ENCODE measurements around the gene MAML3.

MAML3 gene

GRCh38 chr4:140096921-140097320, 57.1 kb downstream of the MAML3 start:
- no peak for DNase-seq

GRCh38 chr4:140096483-140096861, 57.5 kb downstream of the MAML3 start:
- no peak for DNase-seq

DNA sequence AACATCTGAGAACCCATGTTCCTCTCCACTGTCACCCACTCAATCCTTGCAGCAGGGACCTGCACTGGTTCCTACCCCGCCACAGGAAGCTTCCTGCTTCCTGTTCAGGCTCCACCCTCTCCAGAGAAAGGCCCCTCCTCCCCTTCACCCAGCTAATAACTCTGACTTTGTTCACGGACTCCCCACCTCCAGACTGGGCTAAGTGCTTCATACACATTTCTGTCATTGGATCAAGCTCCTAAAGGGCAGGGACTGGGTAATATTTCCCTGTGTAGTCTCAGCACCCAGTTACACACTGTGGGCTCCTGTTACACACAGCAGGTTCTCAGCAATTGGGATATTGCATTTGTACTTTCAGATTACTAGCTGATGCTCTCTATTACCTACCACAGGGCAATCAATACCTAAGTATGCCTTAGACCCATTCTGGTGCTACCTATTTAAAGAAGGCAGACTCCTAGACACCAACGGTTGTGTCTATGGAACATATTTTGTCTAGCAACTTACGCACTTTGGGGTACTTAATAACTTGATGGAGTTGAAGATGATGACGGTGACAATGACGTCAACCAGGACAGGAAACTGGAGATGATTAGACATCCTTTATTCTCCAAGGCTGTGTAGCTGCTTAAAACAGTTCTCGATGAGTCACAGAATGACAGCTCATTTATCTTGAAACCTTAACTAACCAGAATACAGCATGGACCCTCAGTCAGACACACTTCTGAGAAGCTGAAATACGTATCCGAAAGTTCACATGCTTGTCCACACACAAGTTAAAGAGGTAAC, 58.1 kb downstream of the MAML3 start:
- no peak for DNase-seq

- no peak for DNase-seq
These were observed 59.3 kb downstream of the MAML3 start for GRCh38 chr4:140094438-140095420.

GRCh38 chr4:140092094-140092851, 61.7 kb downstream of the MAML3 start:
- DNase-seq = peak; percentile 58

DNA sequence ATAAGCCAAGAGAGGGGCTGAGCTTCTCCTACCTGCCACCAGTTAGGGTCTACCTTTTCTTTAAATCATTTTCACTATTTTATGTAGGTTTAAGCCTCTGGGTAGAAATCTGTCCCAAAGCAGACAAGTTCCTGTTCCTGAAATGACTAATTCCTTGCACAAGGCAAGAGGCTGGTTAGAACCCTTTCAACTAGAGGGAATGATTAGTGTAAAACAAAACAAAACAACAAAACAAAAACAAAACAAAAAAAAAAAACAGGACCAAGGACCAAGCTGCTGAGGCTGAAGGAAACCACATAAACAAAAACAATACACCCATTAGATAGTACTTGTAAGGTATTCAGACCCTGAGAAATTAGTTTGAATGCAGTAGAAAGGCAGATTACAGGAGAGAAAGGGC, 62.7 kb downstream of the MAML3 start:
- no peak for DNase-seq

- no peak for DNase-seq
These were observed 63.7 kb downstream of the MAML3 start for GRCh38 chr4:140090215-140090731.

- DNase-seq = no peak
These were observed 64.8 kb downstream of the MAML3 start for GRCh38 chr4:140089216-140089615.

GRCh38 chr4:140088323-140088967, 65.5 kb downstream of the MAML3 start:
- DNase-seq = no peak

GRCh38 chr4:140085881-140086280, 68.1 kb downstream of the MAML3 start:
- no peak for DNase-seq

DNA sequence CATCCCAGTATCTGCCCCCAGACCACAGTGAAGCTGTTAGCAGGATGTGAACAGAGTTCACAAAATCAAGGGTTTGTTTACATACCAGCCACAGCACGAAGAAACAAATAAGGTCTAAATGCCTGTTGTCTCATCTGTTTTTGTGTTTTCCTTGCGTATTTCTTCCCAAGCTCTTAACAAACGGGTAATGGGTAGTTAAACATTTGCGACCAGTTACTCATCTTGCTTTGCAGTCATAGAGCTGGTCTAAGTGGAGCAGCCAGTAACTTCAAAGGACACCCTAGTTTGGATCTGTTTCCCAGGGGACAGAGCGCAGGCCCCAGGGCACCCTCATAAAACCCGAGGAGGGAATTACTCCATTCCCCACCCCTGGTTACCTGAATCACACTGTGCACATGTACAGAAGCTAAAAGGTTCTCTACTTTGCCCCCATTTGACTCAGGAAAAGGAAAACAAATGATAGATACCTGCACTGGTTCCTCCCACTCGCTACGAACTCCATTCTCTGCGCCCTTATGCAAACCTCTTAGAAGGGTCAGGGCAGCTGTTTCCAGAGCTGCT, 68.8 kb downstream of the MAML3 start:
- no peak for DNase-seq

- DNase-seq = no peak
These were observed 69.6 kb downstream of the MAML3 start for GRCh38 chr4:140084385-140084784.

DNA sequence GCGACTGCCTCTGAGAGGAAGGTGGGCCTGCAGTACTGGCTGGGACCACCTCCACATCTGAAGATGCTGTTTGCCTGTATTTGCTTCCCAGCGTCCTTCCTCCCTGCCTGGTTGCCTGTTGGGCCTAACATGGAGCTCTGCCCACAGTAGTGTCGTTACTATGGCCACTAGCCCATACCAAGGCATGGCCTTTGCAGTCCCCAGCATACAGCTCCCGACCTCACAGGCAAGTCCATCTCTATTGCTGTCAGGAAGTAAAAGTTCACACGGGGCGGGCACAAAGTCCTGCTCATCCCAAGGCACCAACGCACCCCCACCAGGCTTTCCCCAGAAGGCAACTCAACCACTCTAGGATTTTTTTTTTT, 71.6 kb downstream of the MAML3 start:
- no peak for DNase-seq

DNA sequence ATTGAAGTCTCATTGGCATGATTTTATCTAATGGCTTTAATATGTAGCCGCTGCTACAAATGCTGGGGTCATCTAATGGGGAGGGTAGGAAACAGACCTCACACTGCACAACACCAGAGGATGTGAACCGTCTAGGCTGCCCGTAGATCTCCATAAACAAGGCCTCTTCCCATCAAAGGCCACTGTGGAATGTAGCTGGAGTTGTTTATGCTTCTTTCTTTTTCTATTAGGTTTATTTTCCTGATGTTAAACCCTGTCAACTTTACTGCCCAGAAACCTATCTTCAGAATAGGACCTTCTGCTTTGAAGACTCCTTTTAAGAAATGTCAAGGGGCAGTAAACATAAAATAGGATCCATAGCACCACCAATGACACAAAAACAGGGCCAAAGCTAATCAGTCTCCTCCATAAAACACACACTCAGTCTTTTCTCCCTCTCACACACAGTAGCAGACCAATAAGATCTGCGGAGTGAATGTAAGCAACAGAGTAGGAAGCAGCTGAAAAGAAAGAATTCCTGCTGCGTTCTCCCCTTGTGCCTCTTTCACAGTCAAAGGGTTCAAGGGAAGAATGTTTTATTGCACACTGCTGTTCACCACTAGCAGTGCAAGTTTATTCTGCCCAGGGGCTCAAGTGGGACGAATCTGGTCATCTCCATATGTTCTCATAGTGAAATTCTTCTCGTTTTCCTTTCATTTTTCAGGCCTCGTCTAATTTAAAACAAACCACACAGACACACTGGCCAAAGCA, 72.2 kb downstream of the MAML3 start:
- DNase-seq = no peak

- no peak for DNase-seq
These were observed 73.1 kb downstream of the MAML3 start for GRCh38 chr4:140080883-140081282.

GRCh38 chr4:140078366-140078765, 75.6 kb downstream of the MAML3 start:
- DNase-seq = peak; percentile 55

GRCh38 chr4:140076307-140076706, 77.7 kb downstream of the MAML3 start:
- DNase-seq = no peak

DNA sequence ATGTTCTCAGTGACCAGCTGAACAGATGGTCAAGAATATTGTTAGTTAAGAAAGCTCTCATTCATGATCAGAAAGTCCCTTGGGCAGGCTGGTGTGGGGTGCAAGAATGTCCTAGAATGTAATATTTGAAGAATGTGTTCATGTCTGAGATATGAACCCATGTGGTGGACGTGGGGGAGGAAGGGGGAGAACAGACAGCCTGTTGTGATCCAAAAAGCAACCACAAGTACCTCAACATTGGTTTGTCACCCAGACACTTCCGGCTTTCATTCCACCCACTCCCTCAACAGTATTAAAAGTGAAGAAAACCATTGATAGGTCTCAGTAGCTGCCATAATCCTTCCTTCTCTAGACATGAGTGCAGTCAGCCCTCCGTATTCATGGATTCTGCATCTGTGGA, 82.2 kb downstream of the MAML3 start:
- no peak for DNase-seq

- DNase-seq = no peak
These were observed 83.0 kb downstream of the MAML3 start for GRCh38 chr4:140070973-140071372.

DNA sequence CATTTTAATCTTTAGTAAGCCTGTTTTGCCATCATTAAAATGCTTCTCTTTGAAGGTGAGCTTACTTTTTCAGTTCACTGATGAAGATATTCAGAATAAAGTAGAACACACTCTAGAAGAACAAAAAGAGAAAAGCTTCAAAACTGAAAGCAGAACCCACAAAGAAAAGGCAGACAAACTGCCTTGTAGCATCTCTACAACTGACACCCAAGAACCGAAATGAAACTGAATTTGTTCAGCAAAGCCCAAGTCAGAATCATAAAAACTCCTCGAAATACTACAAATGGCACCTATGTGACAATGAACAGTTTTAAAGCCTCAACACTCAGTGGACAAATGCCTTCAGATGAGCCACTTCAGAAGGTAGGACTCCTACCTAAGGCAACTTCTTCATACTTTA, 83.6 kb downstream of the MAML3 start:
- no peak for DNase-seq

DNA sequence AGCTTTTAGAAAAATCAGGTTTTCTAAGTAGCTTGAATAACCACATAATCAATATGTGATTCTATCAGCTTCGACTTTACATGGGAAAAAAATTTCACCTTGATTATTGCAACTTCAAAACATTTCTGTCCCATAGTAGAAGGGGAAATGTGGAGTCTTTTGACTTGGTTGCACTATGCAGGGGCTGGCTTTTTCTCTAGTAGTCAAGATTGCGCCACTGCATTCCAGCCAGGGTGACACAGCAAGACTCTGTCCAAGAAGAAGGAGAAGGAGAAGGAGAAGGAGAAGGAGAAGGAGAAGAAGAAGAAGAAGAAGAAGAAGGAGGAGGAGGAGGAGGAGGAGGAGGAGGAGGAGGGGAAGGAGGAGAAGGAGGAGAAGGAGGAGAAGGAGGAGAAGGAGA, 84.9 kb downstream of the MAML3 start:
- DNase-seq = no peak

All from NCI-H2107 (cell line).